ENCODE results near the gene PRKAR1B.

DNA sequence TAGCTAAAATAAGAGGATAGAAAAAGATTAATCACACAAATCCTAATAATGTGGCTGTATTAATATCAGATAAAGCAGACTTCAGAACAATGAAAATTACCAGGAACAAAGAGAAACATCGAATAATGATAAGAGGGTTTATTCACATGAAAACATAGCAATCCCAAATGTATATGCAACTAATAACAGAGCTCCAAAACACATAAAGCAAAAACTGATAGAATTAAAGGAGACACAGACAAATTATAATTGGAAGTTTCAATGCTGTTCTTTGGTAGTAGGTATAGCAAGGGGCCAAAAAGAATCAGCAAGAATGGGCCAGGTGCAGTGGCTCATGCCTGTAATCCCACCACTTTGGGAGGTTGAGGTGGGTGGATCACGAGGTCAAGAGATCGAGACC, 24.0 kb downstream of the PRKAR1B start:
- TF ChIP-seq, protein P1, sequence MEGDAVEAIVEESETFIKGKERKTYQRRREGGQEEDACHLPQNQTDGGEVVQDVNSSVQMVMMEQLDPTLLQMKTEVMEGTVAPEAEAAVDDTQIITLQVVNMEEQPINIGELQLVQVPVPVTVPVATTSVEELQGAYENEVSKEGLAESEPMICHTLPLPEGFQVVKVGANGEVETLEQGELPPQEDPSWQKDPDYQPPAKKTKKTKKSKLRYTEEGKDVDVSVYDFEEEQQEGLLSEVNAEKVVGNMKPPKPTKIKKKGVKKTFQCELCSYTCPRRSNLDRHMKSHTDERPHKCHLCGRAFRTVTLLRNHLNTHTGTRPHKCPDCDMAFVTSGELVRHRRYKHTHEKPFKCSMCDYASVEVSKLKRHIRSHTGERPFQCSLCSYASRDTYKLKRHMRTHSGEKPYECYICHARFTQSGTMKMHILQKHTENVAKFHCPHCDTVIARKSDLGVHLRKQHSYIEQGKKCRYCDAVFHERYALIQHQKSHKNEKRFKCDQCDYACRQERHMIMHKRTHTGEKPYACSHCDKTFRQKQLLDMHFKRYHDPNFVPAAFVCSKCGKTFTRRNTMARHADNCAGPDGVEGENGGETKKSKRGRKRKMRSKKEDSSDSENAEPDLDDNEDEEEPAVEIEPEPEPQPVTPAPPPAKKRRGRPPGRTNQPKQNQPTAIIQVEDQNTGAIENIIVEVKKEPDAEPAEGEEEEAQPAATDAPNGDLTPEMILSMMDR (conservative IDR thresholded peaks at IDR 0.05), result no peak
- no peak for TF ChIP-seq ZFX (IDR thresholded peaks at IDR 0.05)

Data from C4-2B (cell line).